Astrocyte (in vitro differentiated cells and primary cell): ENCODE results near the gene RHEBL1. TPM values are rescaled to one million over a fixed set of nuclear protein-coding genes. Genes with fewer than 3 reads are reported as not detected.

Experiments used
- DNase-seq: peaks from one replicate; pipeline ENCODE4 v3.0.0-alpha.2; 2010; ENCODE audit warnings: low read depth
- FAIRE-seq: peaks from 2 replicates; lab custom pipeline; 2011; peaks lifted over from hg19 to GRCh38; lab: Jason Lieb, UNC
- H2AFZ ChIP-seq: 2 replicates; pipeline ENCODE4 v1.6.0; 2012; ENCODE audit warnings: low read depth, low read length, inconsistent platforms
- H3K27ac ChIP-seq: 2 replicates; pipeline ENCODE4 v1.5.1; 2011; ENCODE audit warnings: low read depth, low read length, inconsistent platforms
- H3K27me3 ChIP-seq: 2 replicates; pipeline ENCODE4 v1.6.0; 2011; ENCODE audit warnings: low read length, inconsistent platforms; ENCODE audit not compliant: insufficient read depth
- H3K36me3 ChIP-seq: 2 replicates; pipeline ENCODE4 v1.5.1; 2011; ENCODE audit warnings: low read length, inconsistent platforms; ENCODE audit not compliant: insufficient read depth
- H3K4me1 ChIP-seq: 2 replicates; pipeline ENCODE4 v1.5.1; 2011; ENCODE audit warnings: low read length, inconsistent platforms; ENCODE audit not compliant: insufficient read depth
- H3K4me2 ChIP-seq: 2 replicates; pipeline ENCODE4 v1.6.0; 2012; ENCODE audit warnings: low read length, inconsistent platforms
- H3K4me3 ChIP-seq: 2 replicates; pipeline ENCODE4 v1.5.1; 2011; ENCODE audit warnings: low read depth, mild to moderate bottlenecking, low read length, inconsistent platforms; ENCODE audit not compliant: insufficient read depth
- H3K79me2 ChIP-seq: 2 replicates; pipeline ENCODE4 v1.6.0; 2012; ENCODE audit warnings: mild to moderate bottlenecking, low read length, inconsistent platforms; ENCODE audit not compliant: insufficient read depth
- H3K9ac ChIP-seq: 2 replicates; pipeline ENCODE4 v1.6.0; 2012; ENCODE audit warnings: mild to moderate bottlenecking, low read length, inconsistent platforms
- H3K9me3 ChIP-seq: 2 replicates; pipeline ENCODE4 v1.5.1; 2012; ENCODE audit warnings: low read depth, mild to moderate bottlenecking, low read length, inconsistent platforms; ENCODE audit not compliant: insufficient read depth
- H4K20me1 ChIP-seq: 2 replicates; pipeline ENCODE4 v1.6.0; 2012; ENCODE audit warnings: low read length, inconsistent platforms; ENCODE audit not compliant: insufficient read depth
- H3K27ac Mint-ChIP-seq: one replicate; pipeline ENCODE4 v1.8.0; 2021; ENCODE audit warnings: mild to moderate bottlenecking, mixed read lengths; ENCODE audit not compliant: unreplicated experiment
- H3K27me3 Mint-ChIP-seq: one replicate; pipeline ENCODE4 v1.8.0; 2021; ENCODE audit warnings: low read depth, mixed read lengths; ENCODE audit not compliant: unreplicated experiment
- H3K36me3 Mint-ChIP-seq: one replicate; pipeline ENCODE4 v1.8.0; 2021; ENCODE audit warnings: low read depth, mixed read lengths; ENCODE audit not compliant: unreplicated experiment
- H3K4me1 Mint-ChIP-seq: one replicate; pipeline ENCODE4 v1.8.0; 2021; ENCODE audit warnings: low read depth, mixed read lengths; ENCODE audit not compliant: unreplicated experiment
- H3K4me3 Mint-ChIP-seq: one replicate; pipeline ENCODE4 v1.8.0; 2021; ENCODE audit warnings: mild to moderate bottlenecking, moderate library complexity, mixed read lengths; ENCODE audit not compliant: unreplicated experiment
- H3K9me3 Mint-ChIP-seq: one replicate; pipeline ENCODE4 v1.8.0; 2021; ENCODE audit warnings: mild to moderate bottlenecking, mixed read lengths; ENCODE audit not compliant: unreplicated experiment
- EZH2 ChIP-seq: IDR thresholded peaks from 2 replicates; pipeline ENCODE4 v1.6.1; 2012; ENCODE audit warnings: mild to moderate bottlenecking, low read length, inconsistent platforms; ENCODE audit not compliant: insufficient read depth
- total RNA-seq: library from RNA; stranded (reverse); gene quantifications from 2 replicates; pipeline ENCODE4 v1.2.1, GENCODE V29; 2021
- TF ChIP-seq, protein P1 (sequence below): IDR thresholded peaks from 2 replicates; pipeline ENCODE4 v1.5.1; 2011; ENCODE audit warnings: low read depth, mild to moderate bottlenecking, inconsistent platforms, low read length, moderate library complexity; ENCODE audit not compliant: insufficient read depth

The RHEBL1 gene
- total RNA-seq, 1 donor from 2014 or later: 1.3 TPM

DNA sequence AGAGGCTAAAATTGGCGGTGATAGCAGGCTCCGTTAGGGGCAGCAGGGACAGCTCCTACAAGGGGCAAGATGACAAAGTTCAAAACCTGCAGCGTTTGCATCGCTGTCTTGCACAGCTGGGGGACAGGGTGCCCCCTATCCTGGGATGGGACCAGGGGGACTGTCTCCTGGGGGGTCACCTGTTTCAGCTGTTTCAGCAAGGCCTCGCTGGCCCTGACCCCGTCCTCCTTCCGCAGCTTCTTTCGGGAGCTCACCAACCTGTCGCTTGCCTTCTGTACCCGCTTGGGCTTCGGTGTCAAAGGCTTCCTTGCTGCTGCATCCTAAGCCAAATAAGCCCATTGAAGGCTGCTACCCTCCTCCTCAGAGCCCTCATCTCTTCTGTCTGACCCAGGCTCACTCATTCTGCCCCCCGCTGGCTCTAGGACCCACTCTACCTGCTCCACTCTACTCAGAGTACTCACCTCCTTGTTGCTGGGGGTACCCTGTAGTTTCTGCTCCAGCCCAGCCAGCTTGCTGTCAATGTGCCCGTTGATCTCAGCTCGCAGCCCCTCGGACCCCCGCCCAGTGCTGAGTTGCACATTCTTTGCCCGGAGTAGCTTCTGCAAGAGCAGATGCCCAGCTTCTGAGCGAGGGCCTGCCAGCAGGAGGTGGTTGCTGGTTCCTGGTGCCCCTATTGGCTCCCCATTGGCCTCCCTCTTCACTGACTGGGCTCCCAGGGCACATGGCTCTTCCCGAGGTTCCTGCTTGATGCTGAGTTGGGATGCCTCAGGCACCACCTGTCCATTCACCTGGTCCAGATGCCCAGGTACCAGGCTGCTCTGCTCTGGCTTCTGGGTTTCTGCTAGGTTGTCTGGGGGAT, 38.8 kb downstream of the RHEBL1 start:
- no peaks in the 10 kb centered on the region for H3K9me3 Mint-ChIP-seq
- Histone ChIP-seq H3K4me3 (no peak overlapping the region), H2AFZ (no peak overlapping the region), H3K36me3 (peaks cover 50% of the 10 kb centered on the region), H3K79me2 (peaks cover 7% of the 10 kb centered on the region), H3K27me3 (no peaks in the 10 kb centered on the region), H3K4me1 (no peaks in the 10 kb centered on the region), H3K4me2 (no peak overlapping the region), H3K9ac (no peak overlapping the region), H4K20me1 (peaks cover 74% of the 10 kb centered on the region), H3K27ac (no peak overlapping the region), H3K9me3 (no peaks in the 10 kb centered on the region)
- FAIRE-seq (no peak), DNase-seq (no peak)
- peak overlapping the region; percentile 62 for H3K27ac Mint-ChIP-seq
- no peak for TF ChIP-seq EZH2
- TF ChIP-seq, protein P1, sequence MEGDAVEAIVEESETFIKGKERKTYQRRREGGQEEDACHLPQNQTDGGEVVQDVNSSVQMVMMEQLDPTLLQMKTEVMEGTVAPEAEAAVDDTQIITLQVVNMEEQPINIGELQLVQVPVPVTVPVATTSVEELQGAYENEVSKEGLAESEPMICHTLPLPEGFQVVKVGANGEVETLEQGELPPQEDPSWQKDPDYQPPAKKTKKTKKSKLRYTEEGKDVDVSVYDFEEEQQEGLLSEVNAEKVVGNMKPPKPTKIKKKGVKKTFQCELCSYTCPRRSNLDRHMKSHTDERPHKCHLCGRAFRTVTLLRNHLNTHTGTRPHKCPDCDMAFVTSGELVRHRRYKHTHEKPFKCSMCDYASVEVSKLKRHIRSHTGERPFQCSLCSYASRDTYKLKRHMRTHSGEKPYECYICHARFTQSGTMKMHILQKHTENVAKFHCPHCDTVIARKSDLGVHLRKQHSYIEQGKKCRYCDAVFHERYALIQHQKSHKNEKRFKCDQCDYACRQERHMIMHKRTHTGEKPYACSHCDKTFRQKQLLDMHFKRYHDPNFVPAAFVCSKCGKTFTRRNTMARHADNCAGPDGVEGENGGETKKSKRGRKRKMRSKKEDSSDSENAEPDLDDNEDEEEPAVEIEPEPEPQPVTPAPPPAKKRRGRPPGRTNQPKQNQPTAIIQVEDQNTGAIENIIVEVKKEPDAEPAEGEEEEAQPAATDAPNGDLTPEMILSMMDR: no peak
- peaks cover 10% of the 10 kb centered on the region for H3K36me3 Mint-ChIP-seq
- H3K4me3 Mint-ChIP-seq: no peak overlapping the region
- no peaks in the 10 kb centered on the region for H3K4me1 Mint-ChIP-seq
- H3K27me3 Mint-ChIP-seq: no peaks in the 10 kb centered on the region

DNA sequence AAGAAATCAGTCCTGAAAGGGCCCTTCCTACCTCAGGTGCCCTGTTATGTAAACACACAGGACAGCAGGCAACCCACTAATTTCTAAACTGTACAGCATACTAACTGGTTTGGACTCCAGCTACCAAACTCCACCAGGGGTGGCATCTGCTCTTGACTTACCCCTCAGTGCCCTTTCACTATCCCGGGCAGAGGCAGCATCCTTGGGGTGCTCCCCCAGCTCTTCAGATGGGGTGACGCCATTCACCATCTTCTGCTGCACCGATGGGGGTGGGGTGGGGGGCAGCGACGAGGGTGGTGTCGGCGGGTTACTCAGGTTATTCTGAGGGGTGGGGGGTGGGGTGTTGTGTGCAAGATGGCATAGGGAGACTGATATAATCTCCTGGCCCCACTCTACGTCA, 39.7 kb downstream of the RHEBL1 start:
- Histone ChIP-seq H3K9ac (no peak overlapping the region), H3K4me1 (no peaks in the 10 kb centered on the region), H3K79me2 (peaks cover 7% of the 10 kb centered on the region), H3K4me2 (no peak overlapping the region), H3K36me3 (peaks cover 55% of the 10 kb centered on the region), H3K4me3 (no peak overlapping the region), H2AFZ (no peak overlapping the region), H3K9me3 (no peaks in the 10 kb centered on the region), H3K27ac (no peak overlapping the region), H3K27me3 (no peaks in the 10 kb centered on the region), H4K20me1 (peaks cover 80% of the 10 kb centered on the region)
- Mint-ChIP-seq H3K4me1 (no peaks in the 10 kb centered on the region), H3K4me3 (no peak overlapping the region), H3K27me3 (no peaks in the 10 kb centered on the region), H3K9me3 (no peaks in the 10 kb centered on the region), H3K27ac (no peak overlapping the region), H3K36me3 (peaks cover 13% of the 10 kb centered on the region)
- DNase-seq (no peak), FAIRE-seq (no peak)
- TF ChIP-seq, protein P1: no peak
- no peak for TF ChIP-seq EZH2
